ENCODE data around the gene JOSD2.

JOSD2 gene

GRCh38 chr19:50507376-50507775 is 3.6 kb downstream of the JOSD2 start:
- no peak overlapping the region for H3K9ac ChIP-seq (ENCODE audit: low read length)
- no peaks in the 10 kb centered on the region for H3K9me3 ChIP-seq (ENCODE audit: control insufficient read depth, low read length)
- no peaks in the 10 kb centered on the region for H3K27me3 ChIP-seq (ENCODE audit: control insufficient read depth, insufficient read depth, low read length)
- no peak overlapping the region for H3K4me3 ChIP-seq (ENCODE audit: low read length)
- H3K4me1 ChIP-seq (ENCODE audit: control insufficient read depth, insufficient read depth, low read length), result peaks cover 8% of the 10 kb centered on the region
- no peaks in the 10 kb centered on the region for H3K36me3 ChIP-seq (ENCODE audit: control insufficient read depth, insufficient read depth, low read length)

GRCh38 chr19:50506700-50507099 is 4.3 kb downstream of the JOSD2 start:
- H3K4me3 ChIP-seq (ENCODE audit: low read length), result no peak overlapping the region
- H3K36me3 ChIP-seq (ENCODE audit: control insufficient read depth, insufficient read depth, low read length), result no peaks in the 10 kb centered on the region
- H3K27me3 ChIP-seq (ENCODE audit: control insufficient read depth, insufficient read depth, low read length), result no peaks in the 10 kb centered on the region

GRCh38 chr19:50505856-50506611 is 5.0 kb downstream of the JOSD2 start:
- H3K4me3 ChIP-seq (ENCODE audit: low read length), result no peak overlapping the region
- no peaks in the 10 kb centered on the region for H3K36me3 ChIP-seq (ENCODE audit: control insufficient read depth, insufficient read depth, low read length)
- peaks cover 8% of the 10 kb centered on the region for H3K4me1 ChIP-seq (ENCODE audit: control insufficient read depth, insufficient read depth, low read length)
- H3K9me3 ChIP-seq (ENCODE audit: control insufficient read depth, low read length), result no peaks in the 10 kb centered on the region
- no peak overlapping the region for H3K9ac ChIP-seq (ENCODE audit: low read length)
- no peaks in the 10 kb centered on the region for H3K27me3 ChIP-seq (ENCODE audit: control insufficient read depth, insufficient read depth, low read length)

More at GRCh38 chr19:50506700-50507099, 4.3 kb downstream of the JOSD2 start:
- peaks cover 8% of the 10 kb centered on the region for H3K4me1 ChIP-seq (ENCODE audit: control insufficient read depth, insufficient read depth, low read length)
- no peak overlapping the region for H3K9ac ChIP-seq (ENCODE audit: low read length)
- H3K9me3 ChIP-seq (ENCODE audit: control insufficient read depth, low read length), result no peaks in the 10 kb centered on the region

GRCh38 chr19:50501568-50502475 is 9.2 kb downstream of the JOSD2 start:
- Histone ChIP-seq H3K9ac (ENCODE audit: low read length) (no peak overlapping the region), H3K4me3 (ENCODE audit: low read length) (no peak overlapping the region), H3K27me3 (ENCODE audit: control insufficient read depth, insufficient read depth, low read length) (peaks cover 5% of the 10 kb centered on the region), H3K36me3 (ENCODE audit: control insufficient read depth, insufficient read depth, low read length) (no peaks in the 10 kb centered on the region), H3K9me3 (ENCODE audit: control insufficient read depth, low read length) (no peaks in the 10 kb centered on the region), H3K4me1 (ENCODE audit: control insufficient read depth, insufficient read depth, low read length) (no peaks in the 10 kb centered on the region)

- Histone ChIP-seq H3K9ac (ENCODE audit: low read length) (no peak overlapping the region), H3K36me3 (ENCODE audit: control insufficient read depth, insufficient read depth, low read length) (no peaks in the 10 kb centered on the region), H3K4me1 (ENCODE audit: control insufficient read depth, insufficient read depth, low read length) (peaks cover 1% of the 10 kb centered on the region), H3K27me3 (ENCODE audit: control insufficient read depth, insufficient read depth, low read length) (peaks cover 9% of the 10 kb centered on the region), H3K9me3 (ENCODE audit: control insufficient read depth, low read length) (no peaks in the 10 kb centered on the region), H3K4me3 (ENCODE audit: low read length) (no peak overlapping the region)
These were observed 9.8 kb downstream of the JOSD2 start for GRCh38 chr19:50501186-50501567.

- H3K36me3 ChIP-seq (ENCODE audit: control insufficient read depth, insufficient read depth, low read length), result no peaks in the 10 kb centered on the region
- H3K9ac ChIP-seq (ENCODE audit: low read length), result no peak overlapping the region
- no peaks in the 10 kb centered on the region for H3K9me3 ChIP-seq (ENCODE audit: control insufficient read depth, low read length)
- peaks cover 3% of the 10 kb centered on the region for H3K4me1 ChIP-seq (ENCODE audit: control insufficient read depth, insufficient read depth, low read length)
- peaks cover 9% of the 10 kb centered on the region for H3K27me3 ChIP-seq (ENCODE audit: control insufficient read depth, insufficient read depth, low read length)
- no peak overlapping the region for H3K4me3 ChIP-seq (ENCODE audit: low read length)
These were observed 10.2 kb downstream of the JOSD2 start for GRCh38 chr19:50500753-50501151.

DNA sequence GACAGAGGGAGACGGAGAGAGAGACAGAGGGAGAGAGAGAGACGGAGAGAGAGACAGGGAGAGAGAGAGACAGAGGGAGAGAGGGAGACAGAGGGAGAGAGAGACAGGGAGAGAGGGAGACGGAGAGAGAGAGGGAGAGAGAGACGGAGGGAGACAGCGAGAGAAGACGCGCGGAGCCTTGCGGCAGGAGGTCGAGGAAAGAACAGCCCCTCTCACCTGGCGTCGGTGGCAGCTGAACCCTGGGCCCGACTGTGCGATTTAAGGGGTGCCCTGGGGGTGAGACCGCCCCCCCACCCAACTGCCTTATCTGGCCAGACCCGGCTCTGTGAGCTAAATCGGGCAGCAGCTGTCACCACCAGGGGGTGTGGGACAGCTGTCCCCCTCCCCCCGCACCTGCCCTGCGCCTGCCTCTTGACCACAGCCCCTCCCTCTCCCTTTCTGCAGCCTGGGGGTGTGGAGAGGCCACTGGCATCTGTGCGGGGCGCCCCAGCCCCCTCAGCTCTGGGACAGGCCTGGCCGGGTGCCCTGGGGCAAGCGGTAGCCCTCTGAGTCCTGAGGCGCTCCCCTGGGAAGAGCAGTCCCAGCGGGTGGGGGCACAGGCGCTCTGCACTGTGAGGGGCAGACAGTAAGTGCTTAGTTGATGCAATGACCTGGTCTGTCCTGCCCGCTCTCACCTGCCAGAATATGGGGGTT is 10.8 kb downstream of the JOSD2 start:
- Histone ChIP-seq H3K4me3 (ENCODE audit: low read length) (no peak overlapping the region), H3K4me1 (ENCODE audit: control insufficient read depth, insufficient read depth, low read length) (peaks cover 3% of the 10 kb centered on the region), H3K9ac (ENCODE audit: low read length) (no peak overlapping the region), H3K9me3 (ENCODE audit: control insufficient read depth, low read length) (no peaks in the 10 kb centered on the region), H3K36me3 (ENCODE audit: control insufficient read depth, insufficient read depth, low read length) (no peaks in the 10 kb centered on the region), H3K27me3 (ENCODE audit: control insufficient read depth, insufficient read depth, low read length) (peaks cover 9% of the 10 kb centered on the region)

- no peaks in the 10 kb centered on the region for H3K36me3 ChIP-seq (ENCODE audit: control insufficient read depth, insufficient read depth, low read length)
- peaks cover 9% of the 10 kb centered on the region for H3K27me3 ChIP-seq (ENCODE audit: control insufficient read depth, insufficient read depth, low read length)
- no peak overlapping the region for H3K9ac ChIP-seq (ENCODE audit: low read length)
- no peak overlapping the region for H3K4me3 ChIP-seq (ENCODE audit: low read length)
- H3K9me3 ChIP-seq (ENCODE audit: control insufficient read depth, low read length), result no peaks in the 10 kb centered on the region
- peaks cover 3% of the 10 kb centered on the region for H3K4me1 ChIP-seq (ENCODE audit: control insufficient read depth, insufficient read depth, low read length)
These were observed 12.6 kb downstream of the JOSD2 start for GRCh38 chr19:50498219-50499056.

DNA sequence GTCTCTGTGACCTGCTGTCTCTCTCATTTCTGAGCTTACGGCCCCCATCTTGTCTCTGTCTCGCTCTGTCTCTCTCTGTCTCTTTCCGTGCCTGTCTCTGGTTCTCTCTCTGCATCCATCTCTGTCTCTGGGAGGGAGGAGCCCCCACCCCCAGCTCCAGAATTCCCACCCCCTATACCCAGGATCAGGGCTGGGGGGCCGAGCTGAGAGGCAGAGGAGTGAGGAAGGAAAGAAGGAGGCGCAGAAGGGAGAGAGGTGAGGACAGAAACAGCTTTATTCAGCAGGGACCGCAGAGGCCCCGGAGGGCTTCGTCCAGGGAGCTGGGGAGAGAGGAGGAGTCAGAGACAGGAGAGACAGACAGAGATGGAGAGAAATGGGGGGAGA is 14.0 kb downstream of the JOSD2 start:
- Histone ChIP-seq H3K9me3 (ENCODE audit: control insufficient read depth, low read length) (no peaks in the 10 kb centered on the region), H3K4me1 (ENCODE audit: control insufficient read depth, insufficient read depth, low read length) (peaks cover 3% of the 10 kb centered on the region), H3K36me3 (ENCODE audit: control insufficient read depth, insufficient read depth, low read length) (no peaks in the 10 kb centered on the region), H3K9ac (ENCODE audit: low read length) (peak overlapping the region; percentile 7), H3K27me3 (ENCODE audit: control insufficient read depth, insufficient read depth, low read length) (peaks cover 13% of the 10 kb centered on the region), H3K4me3 (ENCODE audit: low read length) (no peak overlapping the region)

- Histone ChIP-seq H3K4me3 (ENCODE audit: low read length) (no peak overlapping the region), H3K9ac (ENCODE audit: low read length) (peak overlapping the region; percentile 7), H3K36me3 (ENCODE audit: control insufficient read depth, insufficient read depth, low read length) (no peaks in the 10 kb centered on the region)
These were observed 14.6 kb downstream of the JOSD2 start for GRCh38 chr19:50496189-50497021.

More at GRCh38 chr19:50496189-50497021, 14.6 kb downstream of the JOSD2 start:
- peaks cover 3% of the 10 kb centered on the region for H3K4me1 ChIP-seq (ENCODE audit: control insufficient read depth, insufficient read depth, low read length)
- H3K9me3 ChIP-seq (ENCODE audit: control insufficient read depth, low read length), result no peaks in the 10 kb centered on the region
- peaks cover 15% of the 10 kb centered on the region for H3K27me3 ChIP-seq (ENCODE audit: control insufficient read depth, insufficient read depth, low read length)

Measured in mucosa of stomach (tissue), 1 donor.